ENCODE measurements around the gene CSNK1G3. TPM values are rescaled to one million over a fixed set of nuclear protein-coding genes. Genes with fewer than 3 reads are reported as not detected.
"Not testable (repeated sequence)": the region's sequence is repeated elsewhere in the genome, so short reads cannot be mapped to it uniquely, and the experiment has no call there.

The CSNK1G3 gene
- total RNA-seq, 4 donors from 2014 or later = 40.0 to 57.1 (median 42.5) TPM

DNA sequence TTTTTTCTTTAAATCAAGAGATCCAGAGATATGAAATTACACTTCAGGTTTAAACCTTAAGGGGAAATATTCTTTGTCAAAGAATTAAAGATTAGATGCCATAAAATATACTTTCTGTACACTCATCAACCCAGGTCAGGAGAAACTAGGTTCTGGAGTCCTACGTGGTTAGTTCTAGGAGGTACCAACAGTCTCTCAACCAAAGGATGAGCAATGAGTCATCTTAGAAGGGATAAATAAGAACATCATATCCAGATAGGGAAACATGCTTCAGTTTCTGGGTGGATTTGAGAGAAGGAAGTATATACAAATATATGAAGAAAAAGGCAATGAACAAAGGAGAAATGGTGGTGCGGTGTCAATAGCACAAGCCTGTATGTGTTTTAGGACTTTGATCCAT lies 98.2 kb downstream of the CSNK1G3 start:
- TF ChIP-seq, protein P1, sequence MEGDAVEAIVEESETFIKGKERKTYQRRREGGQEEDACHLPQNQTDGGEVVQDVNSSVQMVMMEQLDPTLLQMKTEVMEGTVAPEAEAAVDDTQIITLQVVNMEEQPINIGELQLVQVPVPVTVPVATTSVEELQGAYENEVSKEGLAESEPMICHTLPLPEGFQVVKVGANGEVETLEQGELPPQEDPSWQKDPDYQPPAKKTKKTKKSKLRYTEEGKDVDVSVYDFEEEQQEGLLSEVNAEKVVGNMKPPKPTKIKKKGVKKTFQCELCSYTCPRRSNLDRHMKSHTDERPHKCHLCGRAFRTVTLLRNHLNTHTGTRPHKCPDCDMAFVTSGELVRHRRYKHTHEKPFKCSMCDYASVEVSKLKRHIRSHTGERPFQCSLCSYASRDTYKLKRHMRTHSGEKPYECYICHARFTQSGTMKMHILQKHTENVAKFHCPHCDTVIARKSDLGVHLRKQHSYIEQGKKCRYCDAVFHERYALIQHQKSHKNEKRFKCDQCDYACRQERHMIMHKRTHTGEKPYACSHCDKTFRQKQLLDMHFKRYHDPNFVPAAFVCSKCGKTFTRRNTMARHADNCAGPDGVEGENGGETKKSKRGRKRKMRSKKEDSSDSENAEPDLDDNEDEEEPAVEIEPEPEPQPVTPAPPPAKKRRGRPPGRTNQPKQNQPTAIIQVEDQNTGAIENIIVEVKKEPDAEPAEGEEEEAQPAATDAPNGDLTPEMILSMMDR (IDR thresholded peaks at IDR 0.05) = no peak
- no peak for DNase-seq (ENCODE audit: low spot score)
- ATAC-seq (ENCODE audit: low FRiP score) = no peak

DNA sequence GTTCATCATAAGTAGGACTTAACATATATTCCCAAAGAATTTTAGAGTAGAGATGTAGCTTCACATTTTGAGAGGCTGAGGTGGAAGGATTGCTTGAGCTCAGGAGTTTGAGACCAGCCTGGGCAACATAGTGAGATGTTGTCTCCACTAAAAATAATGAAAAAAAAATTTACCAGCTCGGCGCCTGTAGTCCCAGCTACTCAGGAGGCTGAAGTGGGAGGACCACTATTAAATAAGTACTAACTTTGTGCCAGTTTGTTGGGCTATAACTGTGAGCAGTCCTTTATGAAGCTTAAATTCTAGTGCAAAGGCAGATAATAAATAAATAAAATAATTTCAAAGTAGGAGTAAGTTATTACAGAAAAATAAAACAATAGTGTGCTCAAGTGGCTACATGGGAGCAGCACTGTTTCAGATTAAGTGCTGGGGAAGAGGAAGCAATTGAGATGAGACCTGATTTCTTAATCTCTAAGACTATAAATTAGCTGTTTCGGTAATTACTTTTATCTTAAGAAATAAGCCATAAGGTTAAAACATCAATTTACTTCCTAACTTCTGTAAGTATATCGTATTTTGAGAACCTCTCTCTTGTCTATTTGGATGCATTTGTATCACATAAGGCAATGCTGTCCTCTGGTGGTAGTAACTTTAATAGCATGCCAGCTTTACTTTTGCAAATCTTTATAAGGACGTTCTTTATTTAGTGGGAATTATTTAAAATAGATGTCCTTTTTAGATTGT lies 98.9 kb downstream of the CSNK1G3 start:
- ATAC-seq (ENCODE audit: low FRiP score) = no peak
- TF ChIP-seq, protein P1 (IDR thresholded peaks at IDR 0.05) = peak in 2 of 3 donors; percentile 29 to 51
- DNase-seq (ENCODE audit: low spot score) = no peak

GRCh38 chr5:123611406-123611709 lies 99.4 kb downstream of the CSNK1G3 start:
- DNase-seq (ENCODE audit: low spot score) = no peak
- ATAC-seq (ENCODE audit: low FRiP score) = no peak
- TF ChIP-seq, protein P1 (IDR thresholded peaks at IDR 0.05) = no peak

GRCh38 chr5:123617561-123617960 lies 105.6 kb downstream of the CSNK1G3 start:
- DNase-seq (ENCODE audit: low spot score) = no peak
- TF ChIP-seq, protein P1 (IDR thresholded peaks at IDR 0.05) = no peak

GRCh38 chr5:123626051-123626450 lies 114.1 kb downstream of the CSNK1G3 start:
- ATAC-seq (ENCODE audit: low FRiP score) (no peak), DNase-seq (ENCODE audit: low spot score) (no peak)

More at GRCh38 chr5:123617561-123617960, 105.6 kb downstream of the CSNK1G3 start:
- ATAC-seq (ENCODE audit: low FRiP score) = no peak

DNA sequence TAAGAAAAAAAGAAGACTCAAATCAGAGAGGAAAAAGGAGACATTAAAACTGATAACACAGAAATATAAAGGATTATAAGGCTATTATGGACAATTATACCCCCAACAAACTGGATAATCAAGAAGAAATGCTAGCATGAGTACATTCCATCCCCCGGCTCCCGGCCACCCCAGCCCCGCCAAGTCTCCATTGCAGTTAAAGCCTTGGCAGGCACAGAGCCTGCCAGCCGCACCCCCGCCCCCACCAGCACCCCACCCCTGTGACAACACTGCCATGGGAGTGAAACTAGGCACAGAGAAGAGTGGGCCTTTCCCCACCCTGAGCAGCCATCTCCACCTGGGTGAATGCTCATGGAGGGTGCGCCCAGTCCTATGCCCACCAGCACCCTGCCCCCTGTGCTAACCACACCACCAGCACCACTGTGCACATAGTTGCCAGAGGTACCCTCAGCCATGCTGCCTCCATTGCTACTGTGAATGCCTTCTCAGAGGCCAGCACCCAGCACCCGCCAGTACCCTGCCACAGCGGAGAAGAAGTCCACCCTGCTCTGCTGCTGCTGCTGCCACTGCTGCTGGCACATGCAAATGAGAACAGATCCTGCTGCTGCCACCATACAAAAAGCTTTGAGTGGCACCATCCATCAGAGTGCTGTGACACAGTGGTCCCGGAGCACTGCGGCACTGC lies 117.0 kb downstream of the CSNK1G3 start:
- TF ChIP-seq, protein P1 (IDR thresholded peaks at IDR 0.05) = no peak
- ATAC-seq (ENCODE audit: low FRiP score) (no peak), DNase-seq (ENCODE audit: low spot score) (no peak)

More at GRCh38 chr5:123626051-123626450, 114.1 kb downstream of the CSNK1G3 start:
- TF ChIP-seq, protein P1 (IDR thresholded peaks at IDR 0.05) = no peak

DNA sequence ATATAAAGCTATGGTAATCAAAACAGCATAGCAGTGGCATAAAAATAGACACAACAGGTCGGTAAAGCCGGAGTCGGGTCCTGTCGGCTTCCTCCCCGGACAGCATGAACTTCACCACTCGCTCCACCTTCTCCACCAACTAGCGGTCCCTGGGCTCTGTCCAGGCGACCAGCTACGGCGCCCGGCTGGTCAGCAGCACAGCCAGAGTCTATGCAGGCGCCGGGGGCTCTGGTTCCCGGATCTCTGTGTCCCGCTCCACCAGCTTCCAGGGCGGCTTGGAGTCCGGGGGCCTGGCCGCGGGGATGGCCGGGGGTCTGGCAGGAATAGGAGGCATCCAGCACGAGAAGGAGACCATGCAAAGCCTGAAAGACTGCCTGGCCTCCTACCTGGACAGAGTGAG lies 124.0 kb downstream of the CSNK1G3 start:
- ATAC-seq (ENCODE audit: low FRiP score) = no peak
- no peak for DNase-seq (ENCODE audit: low spot score)
- TF ChIP-seq, protein P1 (IDR thresholded peaks at IDR 0.05) = no peak

DNA sequence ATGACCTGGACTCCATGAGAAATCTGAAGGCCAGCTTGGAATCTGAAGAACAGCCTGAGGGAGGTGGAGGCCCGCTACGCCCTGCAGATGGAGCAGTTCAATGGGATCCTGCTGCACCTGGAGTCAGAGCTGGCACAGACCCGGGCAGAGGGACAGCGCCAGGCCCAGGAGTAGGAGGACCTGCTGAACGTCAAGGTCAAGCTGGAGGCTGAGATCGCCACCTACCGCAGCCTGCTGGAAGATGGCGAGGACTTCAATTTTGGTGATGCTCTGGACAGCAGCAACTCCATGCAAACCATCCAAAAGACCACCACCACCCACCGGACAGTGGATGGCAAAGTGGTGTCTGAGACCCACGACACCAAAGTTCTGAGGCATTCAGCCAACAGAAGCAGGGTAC lies 125.1 kb downstream of the CSNK1G3 start:
- not testable (repeated sequence) for DNase-seq (ENCODE audit: low spot score)

More for the DNA sequence above, 125.1 kb downstream of the CSNK1G3 start:
- not testable (repeated sequence) for ATAC-seq (ENCODE audit: low FRiP score)

Measured in omental fat pad (tissue), 4 donors.